IMR-90 (cell line): ENCODE data around the gene ADRB2. TPM values are rescaled to one million over a fixed set of nuclear protein-coding genes. Genes with fewer than 3 reads are reported as not detected.

Experiments used
- ATAC-seq: fragments of 200-7000 bp; cut with Tn5 transposase; 2 replicates; pipeline ENCODE4 v1.9.1; 2020; ENCODE audit warnings: low read depth, mild to moderate bottlenecking, moderate library complexity
- BruUV-seq: library from RNA; stranded (reverse); fragments of 400-500 nt; replicated peaks from 2 replicates; lab custom pipeline; 2021; lab: Mats Ljungman, UMichigan
- CTCF ChIA-PET: fragments of 300-600 bp; formaldehyde crosslinking; extraction: SDS; loops from one replicate; lab custom pipeline; 2021; ENCODE audit warnings: antibody characterized with exemption; lab: Yijun Ruan, JAX
- POLR2A ChIA-PET: fragments of 300-600 bp; sonication (Branson Sonifier 250); formaldehyde crosslinking; loops from one replicate; lab custom pipeline; 2022; ENCODE audit warnings: antibody characterized with exemption; ENCODE audit not compliant: unreplicated experiment; lab: Charles Lee
- DNase-seq: peaks from one replicate; pipeline ENCODE4 v3.0.0; 2013
- H2AFZ ChIP-seq: replicated peaks from 2 replicates; pipeline ENCODE3; 2013; ENCODE audit warnings: low read length, mild to moderate bottlenecking; ENCODE audit not compliant: poor library complexity
- H2AK5ac ChIP-seq: 2 replicates; pipeline ENCODE4 v1.6.1; 2013; ENCODE audit warnings: low read depth, low read length, inconsistent platforms
- H2AK9ac ChIP-seq: replicated peaks from 2 replicates; pipeline ENCODE3; 2013; ENCODE audit warnings: mild to moderate bottlenecking, low read depth, low read length, moderate library complexity; ENCODE audit not compliant: poor library complexity
- H2BK120ac ChIP-seq: 2 replicates; pipeline ENCODE4 v1.6.1; 2013; ENCODE audit warnings: low read depth, low read length, inconsistent platforms
- H2BK15ac ChIP-seq: 3 replicates; pipeline ENCODE4 v1.6.1; 2013; ENCODE audit warnings: low read depth, low read length, inconsistent platforms
- H2BK20ac ChIP-seq: 2 replicates; pipeline ENCODE4 v1.6.1; 2013; ENCODE audit warnings: low read depth, mild to moderate bottlenecking, inconsistent platforms, low read length, moderate library complexity
- H2BK5ac ChIP-seq: 2 replicates; pipeline ENCODE4 v1.6.1; 2013; ENCODE audit warnings: mild to moderate bottlenecking, low read depth, low read length, inconsistent platforms; ENCODE audit not compliant: poor library complexity, severe bottlenecking
- H3K14ac ChIP-seq: replicated peaks from 2 replicates; pipeline ENCODE4 v1.6.1; 2013; ENCODE audit warnings: low read depth, low read length, inconsistent platforms
- H3K18ac ChIP-seq: 2 replicates; pipeline ENCODE4 v1.6.1; 2013; ENCODE audit warnings: low read depth, low read length, control low read depth
- H3K23ac ChIP-seq: 2 replicates; pipeline ENCODE4 v1.6.1; 2013; ENCODE audit warnings: low read depth, low read length, inconsistent platforms
- H3K27ac ChIP-seq: 2 replicates; pipeline ENCODE4 v1.5.1; 2013; ENCODE audit warnings: mild to moderate bottlenecking, control low read depth, low read length; ENCODE audit not compliant: insufficient read depth
- H3K27me3 ChIP-seq: 2 replicates; pipeline ENCODE4 v1.6.1; 2013; ENCODE audit warnings: low read length; ENCODE audit not compliant: control insufficient read depth, insufficient read depth
- H3K36me3 ChIP-seq: 2 replicates; pipeline ENCODE4 v1.6.1; 2013; ENCODE audit warnings: low read length, mixed read lengths; ENCODE audit not compliant: control insufficient read depth, insufficient read depth
- H3K4ac ChIP-seq: 2 replicates; pipeline ENCODE4 v1.6.1; 2013; ENCODE audit warnings: low read depth, low read length, inconsistent platforms
- H3K4me1 ChIP-seq: 2 replicates; pipeline ENCODE4 v1.6.1; 2013; ENCODE audit warnings: low read length, mixed read lengths; ENCODE audit not compliant: control insufficient read depth, insufficient read depth
- H3K4me2 ChIP-seq: 2 replicates; pipeline ENCODE4 v1.6.1; 2013; ENCODE audit warnings: low read depth, mild to moderate bottlenecking, control low read depth, low read length, moderate library complexity
- H3K4me3 ChIP-seq: 2 replicates; pipeline ENCODE4 v1.5.1; 2013; ENCODE audit warnings: low read depth, mild to moderate bottlenecking, control low read depth, low read length, moderate library complexity; ENCODE audit not compliant: insufficient read depth
- H3K56ac ChIP-seq: 2 replicates; pipeline ENCODE4 v1.6.1; 2013; ENCODE audit warnings: low read length, inconsistent platforms; ENCODE audit not compliant: insufficient read depth; ENCODE audit errors: extremely low read depth
- H3K79me1 ChIP-seq, 2 experiments: 2 replicates each; pipeline ENCODE4 v1.6.1; 2013; ENCODE audit warnings: low read length in 2 of 2, inconsistent platforms in 1 of 2, low read depth in 1 of 2
- H3K9ac ChIP-seq: 2 replicates; pipeline ENCODE4 v1.6.1; 2013; ENCODE audit warnings: low read depth, low read length, control low read depth
- H3K9me1 ChIP-seq: 2 replicates; pipeline ENCODE4 v1.6.1; 2013; ENCODE audit warnings: low read length, inconsistent platforms; ENCODE audit not compliant: insufficient read depth
- H3K9me3 ChIP-seq: 2 replicates; pipeline ENCODE4 v1.6.1; 2013; ENCODE audit warnings: low read length; ENCODE audit not compliant: control insufficient read depth, insufficient read depth
- H4K20me1 ChIP-seq: 2 replicates; pipeline ENCODE4 v1.6.1; 2013; ENCODE audit warnings: low read length, inconsistent platforms; ENCODE audit not compliant: insufficient read depth
- H4K5ac ChIP-seq: 2 replicates; pipeline ENCODE4 v1.6.1; 2013; ENCODE audit warnings: mild to moderate bottlenecking, low read depth, low read length, control low read depth
- H4K8ac ChIP-seq, 2 experiments: 2 replicates each; pipeline ENCODE4 v1.6.1; 2013; ENCODE audit warnings: low read depth in 2 of 2, low read length in 2 of 2, control low read depth in 1 of 2, inconsistent platforms in 1 of 2
- H4K91ac ChIP-seq: 2 replicates; pipeline ENCODE4 v1.6.1; 2013; ENCODE audit warnings: low read depth, low read length, inconsistent platforms; ENCODE audit not compliant: insufficient read depth
- CTCF ChIP-seq: conservative IDR thresholded peaks from 2 replicates; pipeline ENCODE4 v1.5.1; 2012; ENCODE audit warnings: mild to moderate bottlenecking, low read depth, low read length, improper control_type of control experiment
- MAFK ChIP-seq: IDR thresholded peaks from 2 replicates; pipeline ENCODE4 v1.6.1; 2012; ENCODE audit warnings: low read depth, low read length, improper control_type of control experiment
- NFE2L2 ChIP-seq: fragments of 150-350 bp; IDR thresholded peaks from 2 replicates; pipeline ENCODE4 v1.6.1; 2016; ENCODE audit warnings: low read depth, mild to moderate bottlenecking, low read length
- RCOR1 ChIP-seq: IDR thresholded peaks from 2 replicates; pipeline ENCODE4 v1.6.1; 2012; ENCODE audit warnings: mild to moderate bottlenecking, low read length, improper control_type of control experiment; ENCODE audit not compliant: insufficient replicate concordance
- SMC3 ChIP-seq: fragments of 150-350 bp; IDR thresholded peaks from 2 replicates; pipeline ENCODE4 v1.6.1; 2016; ENCODE audit warnings: low read depth, mild to moderate bottlenecking, antibody characterized with exemption, low read length, moderate library complexity
- WGBS, 2 experiments: methylation state at CpG; one replicate each; pipeline versions ENCODE4 v1.1.5 to v1.1.7; 2013; ENCODE audit warnings: missing lambda C conversion rate in 2 of 2; ENCODE audit not compliant: insufficient read length in 1 of 2; ENCODE audit errors: extremely low coverage in 2 of 2; 5-methylcytosine and 5-hydroxymethylcytosine counted together
- dilution Hi-C: fragments of 300-500 bp; cut with HindIII; formaldehyde crosslinking; loops from one replicate; pipeline ENCODE4 v1.14.3; 2018; ENCODE audit warnings: low sequenced_read_pairs; ENCODE audit not compliant: unreplicated experiment
- in situ Hi-C: fragments of 300-500 bp; cut with MboI; formaldehyde crosslinking; loops from 3 replicates; pipeline ENCODE4 v1.14.3; 2019; ENCODE audit warnings: low sequenced_read_pairs, inconsistent platforms, mixed read lengths
- intact Hi-C: fragments of 100-400 bp; cut with micrococcal nuclease; formaldehyde crosslinking; loops from 2 replicates; pipeline ENCODE4 v1.10.0; 2022
- polyA plus RNA-seq, 3 experiments: library from polyadenylated mRNA; depleted of rRNA; stranded (reverse); fragments of >200 nt; gene quantifications; 2 replicates each; pipeline ENCODE4 v1.2.3, GENCODE V29; 2012; ENCODE audit warnings: low replicate concordance in 1 of 3
- total RNA-seq: library from RNA; depleted of rRNA; stranded (reverse); fragments of >200 nt; gene quantifications from 2 replicates; pipeline ENCODE4 v1.2.3, GENCODE V29; 2012

Gene ADRB2
- total and polyA plus RNA-seq, 2 of the 4 experiments (the other 2 are of a cell fraction): 1.6 to 3.4 TPM

- no peak overlapping the region for H2AK9ac ChIP-seq
- H3K4ac ChIP-seq: no peak overlapping the region
- no peaks in the 10 kb centered on the region; the same call in 1 of the 2 replicates for H3K27me3 ChIP-seq
- no peaks in the 10 kb centered on the region for H3K79me1 ChIP-seq
- H3K9me3 ChIP-seq: no peaks in the 10 kb centered on the region
- H2BK120ac ChIP-seq: no peak overlapping the region
- H3K4me1 ChIP-seq: no peaks in the 10 kb centered on the region
- WGBS, 2 experiments: 100% methylated on average over 2 of the region's 5 CpGs; no CpG with 5 or more reads in 1 of the 2 experiments
- H4K91ac ChIP-seq: no peak overlapping the region
- no peak for TF ChIP-seq NFE2L2
- no peak for TF ChIP-seq MAFK
- no peak for TF ChIP-seq SMC3
- TF ChIP-seq CTCF: no peak
- TF ChIP-seq RCOR1: no peak
- H2BK20ac ChIP-seq: 0 out of 2 replicates have a peak overlapping the region, but pooled peaks have one; percentile 21
- ATAC-seq (no peak), DNase-seq (no peak)
- no peak overlapping the region for H3K14ac ChIP-seq
- intact Hi-C loops (no loop called here), in situ Hi-C loops (no loop called here), dilution Hi-C loops (no loop called here)
- no peaks in the 10 kb centered on the region for H3K36me3 ChIP-seq
- H3K9ac ChIP-seq: no peak overlapping the region
- ChIA-PET CTCF (no interaction called here), POLR2A (no interaction called here)
- no peak overlapping the region for H2BK15ac ChIP-seq
- no peak overlapping the region for H3K27ac ChIP-seq
- BruUV-seq: no TSS peak
- H3K4me3 ChIP-seq: no peak overlapping the region
- no peak overlapping the region for H2BK5ac ChIP-seq
- no peaks in the 10 kb centered on the region for H4K20me1 ChIP-seq
- no peak overlapping the region for H4K8ac ChIP-seq
- no peak overlapping the region for H2AFZ ChIP-seq
- 0 out of 2 replicates have a peak, but pooled peaks cover 5% of the 10 kb centered on the region for H3K9me1 ChIP-seq
- no peak overlapping the region; the same call in 1 of the 2 replicates for H2AK5ac ChIP-seq
- no peak overlapping the region for H3K56ac ChIP-seq
- H3K23ac ChIP-seq: no peak overlapping the region
- no peak overlapping the region for H3K4me2 ChIP-seq
- no peak overlapping the region for H3K18ac ChIP-seq
- H4K5ac ChIP-seq: no peak overlapping the region
Observed at GRCh38 chr5:148873120-148873519, 46.7 kb downstream of the ADRB2 start.
